DOHH2 (cell line): ENCODE measurements around the gene NOP56.

ENCODE experiments used
- H3F3A ChIP-seq: fragments of 200-600 bp; sonication (generic), shearing (Covaris generic); 2 replicates; pipeline ENCODE4 v1.6.0; 2016; ENCODE audit warnings: antibody characterized with exemption, mild to moderate bottlenecking; ENCODE audit not compliant: control insufficient read depth, insufficient read depth
- H3K27ac ChIP-seq: fragments of 200-600 bp; sonication (generic); 2 replicates; pipeline ENCODE4 v1.5.1; 2014; ENCODE audit warnings: low read depth, mild to moderate bottlenecking, low read length, moderate library complexity
- H3K27me3 ChIP-seq: fragments of 200-600 bp; sonication (generic); 2 replicates; pipeline ENCODE4 v1.6.1; 2014; ENCODE audit warnings: mild to moderate bottlenecking, low read length, mixed read lengths; ENCODE audit not compliant: control insufficient read depth
- H3K36me3 ChIP-seq: fragments of 200-600 bp; sonication (generic); 2 replicates; pipeline ENCODE4 v1.6.1; 2014; ENCODE audit warnings: mild to moderate bottlenecking, low read length, moderate library complexity, mixed read lengths; ENCODE audit not compliant: control insufficient read depth
- H3K4me1 ChIP-seq: fragments of 200-600 bp; sonication (generic); 2 replicates; pipeline ENCODE4 v1.6.1; 2014; ENCODE audit warnings: mild to moderate bottlenecking, low read length, mixed read lengths; ENCODE audit not compliant: control insufficient read depth
- H3K4me2 ChIP-seq: fragments of 200-600 bp; sonication (generic); 2 replicates; pipeline ENCODE4 v1.6.0; 2014; ENCODE audit warnings: mild to moderate bottlenecking, low read length, moderate library complexity
- H3K4me3 ChIP-seq: fragments of 200-600 bp; sonication (generic); 2 replicates; pipeline ENCODE4 v1.5.1; 2014; ENCODE audit warnings: mild to moderate bottlenecking, low read length, mixed read lengths
- H3K79me2 ChIP-seq: fragments of 200-600 bp; sonication (generic); 2 replicates; pipeline ENCODE4 v1.6.1; 2014; ENCODE audit warnings: mild to moderate bottlenecking, low read length, mixed read lengths; ENCODE audit not compliant: control insufficient read depth
- H3K9me2 ChIP-seq: fragments of 200-600 bp; sonication (generic); replicated peaks from 2 replicates; pipeline ENCODE4 v1.6.1; 2014; ENCODE audit warnings: mild to moderate bottlenecking, low read length, mixed read lengths; ENCODE audit not compliant: control insufficient read depth
- H3K9me3 ChIP-seq: fragments of 200-600 bp; sonication (generic); 2 replicates; pipeline ENCODE4 v1.6.1; 2014; ENCODE audit warnings: antibody characterized with exemption, low read length, mixed read lengths; ENCODE audit not compliant: control insufficient read depth, insufficient read depth
- H4K20me1 ChIP-seq: fragments of 200-600 bp; sonication (generic); 2 replicates; pipeline ENCODE4 v1.6.0; 2014; ENCODE audit warnings: low read depth, mild to moderate bottlenecking, antibody characterized with exemption, low read length, moderate library complexity; ENCODE audit not compliant: control insufficient read depth, insufficient read depth
- EZH2phosphoT487 ChIP-seq: fragments of 200-600 bp; sonication (generic); IDR thresholded peaks from 2 replicates; pipeline ENCODE4 v1.6.1; 2017; ENCODE audit warnings: borderline replicate concordance, mild to moderate bottlenecking, antibody characterized with exemption, low read length, moderate library complexity, mixed read lengths
- TF ChIP-seq, protein P1 (sequence below): fragments of 200-600 bp; sonication (generic); IDR thresholded peaks from one replicate; pipeline ENCODE4 v1.5.1; 2014; ENCODE audit warnings: antibody characterized with exemption, mild to moderate bottlenecking, low read depth, low read length; ENCODE audit not compliant: poor library complexity, severe bottlenecking

The NOP56 gene

GRCh38 chr20:2637246-2637645 is 15.2 kb upstream of the NOP56 start:
- TF ChIP-seq, protein P1, sequence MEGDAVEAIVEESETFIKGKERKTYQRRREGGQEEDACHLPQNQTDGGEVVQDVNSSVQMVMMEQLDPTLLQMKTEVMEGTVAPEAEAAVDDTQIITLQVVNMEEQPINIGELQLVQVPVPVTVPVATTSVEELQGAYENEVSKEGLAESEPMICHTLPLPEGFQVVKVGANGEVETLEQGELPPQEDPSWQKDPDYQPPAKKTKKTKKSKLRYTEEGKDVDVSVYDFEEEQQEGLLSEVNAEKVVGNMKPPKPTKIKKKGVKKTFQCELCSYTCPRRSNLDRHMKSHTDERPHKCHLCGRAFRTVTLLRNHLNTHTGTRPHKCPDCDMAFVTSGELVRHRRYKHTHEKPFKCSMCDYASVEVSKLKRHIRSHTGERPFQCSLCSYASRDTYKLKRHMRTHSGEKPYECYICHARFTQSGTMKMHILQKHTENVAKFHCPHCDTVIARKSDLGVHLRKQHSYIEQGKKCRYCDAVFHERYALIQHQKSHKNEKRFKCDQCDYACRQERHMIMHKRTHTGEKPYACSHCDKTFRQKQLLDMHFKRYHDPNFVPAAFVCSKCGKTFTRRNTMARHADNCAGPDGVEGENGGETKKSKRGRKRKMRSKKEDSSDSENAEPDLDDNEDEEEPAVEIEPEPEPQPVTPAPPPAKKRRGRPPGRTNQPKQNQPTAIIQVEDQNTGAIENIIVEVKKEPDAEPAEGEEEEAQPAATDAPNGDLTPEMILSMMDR, result no peak
- no peak for TF ChIP-seq EZH2phosphoT487
- H3K9me3 ChIP-seq, result no peaks in the 10 kb centered on the region
- no peaks in the 10 kb centered on the region for H3K36me3 ChIP-seq
- no peak overlapping the region for H3K27ac ChIP-seq
- H3K4me2 ChIP-seq, result no peak overlapping the region
- H4K20me1 ChIP-seq, result no peaks in the 10 kb centered on the region; the same call in 1 of the 2 replicates
- H3F3A ChIP-seq, result no peaks in the 10 kb centered on the region
- H3K79me2 ChIP-seq, result no peaks in the 10 kb centered on the region
- H3K27me3 ChIP-seq, result peaks cover 19% of the 10 kb centered on the region
- H3K4me1 ChIP-seq, result no peaks in the 10 kb centered on the region
- H3K9me2 ChIP-seq, result no peaks in the 10 kb centered on the region
- no peak overlapping the region for H3K4me3 ChIP-seq

DNA sequence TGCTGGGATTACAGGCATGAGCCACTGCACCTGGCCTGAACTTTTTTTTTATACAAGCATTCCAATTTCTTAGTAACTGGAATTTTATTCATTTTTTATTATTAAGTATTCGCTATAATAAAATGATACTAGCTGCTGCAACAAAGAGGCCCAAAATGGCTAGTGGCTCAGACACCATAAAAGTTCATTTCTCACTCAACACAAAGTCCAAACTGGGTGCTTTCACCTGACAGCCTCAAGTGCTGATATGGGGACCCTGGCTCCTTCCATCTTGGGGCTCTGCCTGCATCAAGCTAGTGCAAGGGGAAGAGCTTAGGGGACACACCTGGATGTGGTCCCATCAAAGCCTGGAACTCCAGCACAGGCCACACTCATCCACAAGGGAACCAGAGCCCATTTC is 12.2 kb upstream of the NOP56 start:
- H3K79me2 ChIP-seq, result no peaks in the 10 kb centered on the region
- H3F3A ChIP-seq, result no peaks in the 10 kb centered on the region
- no peak overlapping the region for H3K4me3 ChIP-seq
- H3K4me2 ChIP-seq, result no peak overlapping the region
- no peak overlapping the region for H3K27ac ChIP-seq
- H3K9me2 ChIP-seq, result no peaks in the 10 kb centered on the region
- no peaks in the 10 kb centered on the region for H3K36me3 ChIP-seq
- H3K4me1 ChIP-seq, result no peaks in the 10 kb centered on the region
- H3K9me3 ChIP-seq, result no peaks in the 10 kb centered on the region
- no peaks in the 10 kb centered on the region for H4K20me1 ChIP-seq
- no peak for TF ChIP-seq EZH2phosphoT487
- TF ChIP-seq, protein P1, result no peak
- H3K27me3 ChIP-seq, result 0 out of 2 replicates have a peak, but pooled peaks cover 6% of the 10 kb centered on the region

DNA sequence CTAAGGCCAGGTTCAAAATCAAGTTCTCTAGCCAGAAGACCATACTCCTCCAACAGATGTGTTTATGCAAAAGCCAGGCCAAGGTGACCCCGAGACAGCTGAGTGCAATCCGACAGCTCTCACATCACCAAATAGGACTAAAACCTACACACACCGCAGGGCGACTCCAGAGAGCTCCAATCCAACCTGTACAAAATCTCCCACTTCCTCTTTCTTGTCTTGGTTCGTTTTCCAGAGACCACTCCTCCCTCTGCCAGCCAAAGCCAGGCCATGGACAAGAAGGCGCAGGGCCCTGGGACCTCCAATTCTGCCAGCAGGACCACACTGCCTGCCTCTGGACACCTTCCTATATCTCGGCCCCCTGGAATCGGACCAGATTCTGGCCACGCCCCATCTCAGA is 11.5 kb upstream of the NOP56 start:
- Histone ChIP-seq H3K9me3 (no peaks in the 10 kb centered on the region), H3K4me2 (no peak overlapping the region), H3K4me1 (no peaks in the 10 kb centered on the region), H3K9me2 (no peaks in the 10 kb centered on the region), H3K36me3 (no peaks in the 10 kb centered on the region), H3F3A (no peaks in the 10 kb centered on the region), H4K20me1 (no peaks in the 10 kb centered on the region), H3K4me3 (no peak overlapping the region), H3K79me2 (no peaks in the 10 kb centered on the region), H3K27ac (no peak overlapping the region), H3K27me3 (0 out of 2 replicates have a peak, but pooled peaks cover 3% of the 10 kb centered on the region)
- TF ChIP-seq EZH2phosphoT487, result no peak
- TF ChIP-seq, protein P1, result no peak
